B cell (primary cell): Measurements from ENCODE around the gene OAT.

ENCODE experiments used
- CTCF ChIP-seq: fragments of 200-600 bp; IDR thresholded peaks from one replicate; pipeline ENCODE4 v1.8.0; 2022; ENCODE audit warnings: antibody characterized with exemption, mild to moderate bottlenecking
- EZH2 ChIP-seq: IDR thresholded peaks from 2 replicates; pipeline ENCODE4 v1.6.1; 2012; ENCODE audit warnings: borderline replicate concordance, low read depth, mild to moderate bottlenecking, moderate library complexity, low read length; ENCODE audit not compliant: insufficient read depth, poor library complexity, severe bottlenecking

DNA sequence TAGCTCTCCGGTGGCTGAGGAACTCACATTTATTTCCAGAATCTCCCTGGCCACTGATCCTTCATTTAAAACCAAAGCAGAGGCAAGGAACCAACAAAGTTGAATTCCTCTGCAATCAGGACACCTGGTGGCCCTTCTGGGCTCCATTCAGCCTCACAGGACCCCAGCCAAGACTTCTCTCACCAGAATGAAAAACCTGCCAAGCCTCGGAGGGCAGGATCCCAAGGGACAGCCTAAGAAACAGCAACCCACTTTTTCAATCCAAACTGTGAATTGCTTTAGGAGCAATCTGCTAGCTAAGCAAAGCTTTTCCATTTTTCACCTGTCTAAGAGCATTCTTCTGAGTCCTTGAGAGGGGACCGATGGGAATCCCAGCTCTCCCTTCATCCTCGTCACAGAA, 34.6 kb downstream of the OAT start:
- TF ChIP-seq EZH2 = no peak
- no peak for TF ChIP-seq CTCF
